ENCODE data around the gene WIPF2.

- no peak for TF ChIP-seq EZH2 (IDR thresholded peaks at IDR 0.05)
- TF ChIP-seq POLR2AphosphoS5 (IDR thresholded peaks at IDR 0.05; ENCODE audit: borderline replicate concordance, low read depth, low read length): peak; percentile 42; the same call in 1 of the 2 replicates
These were observed 92.5 kb downstream of the WIPF2 start for GRCh38 chr17:40311575-40311974.
